Lung (tissue), 13 donors: ENCODE results near the gene EAF1. TPM values are rescaled to one million over a fixed set of nuclear protein-coding genes. Genes with fewer than 3 reads are reported as not detected.

Source experiments
- ATAC-seq: fragments of 200-7000 bp; cut with Tn5 transposase; one replicate; pipeline ENCODE4 v1.9.1; 2020; ENCODE audit warnings: moderate number of reproducible peaks; ENCODE audit not compliant: insufficient read depth, low FRiP score
- DNase-seq, 3 donors: peaks; one replicate each; pipeline ENCODE4 v3.0.0-alpha.2; 2013 to 2017
- H3K27ac ChIP-seq, 2 donors: one replicate each; pipeline ENCODE4 v1.5.1; 2013; ENCODE audit warnings: mild to moderate bottlenecking in 2 of 2, moderate library complexity in 2 of 2, control low read depth in 1 of 2, inconsistent platforms in 1 of 2, low read depth in 1 of 2, low read length in 1 of 2
- H3K27me3 ChIP-seq, 3 donors: one replicate each; pipeline ENCODE4 v1.5.1; 2013; ENCODE audit warnings: low read length in 2 of 3; ENCODE audit not compliant: control insufficient read depth in 3 of 3, insufficient read depth in 3 of 3
- H3K36me3 ChIP-seq, 4 donors: one replicate each; pipeline ENCODE4 v1.5.1; 2013; ENCODE audit warnings: low read length in 4 of 4, mild to moderate bottlenecking in 1 of 4, moderate library complexity in 1 of 4; ENCODE audit not compliant: control insufficient read depth in 4 of 4, insufficient read depth in 4 of 4
- H3K4me1 ChIP-seq, 5 donors: one replicate each; pipeline ENCODE4 v1.5.1; 2013; ENCODE audit warnings: low read length in 5 of 5, mild to moderate bottlenecking in 2 of 5, moderate library complexity in 1 of 5; ENCODE audit not compliant: control insufficient read depth in 5 of 5, insufficient read depth in 5 of 5
- H3K4me3 ChIP-seq: one replicate; pipeline ENCODE4 v1.5.1; 2013; ENCODE audit warnings: mild to moderate bottlenecking, control low read depth, moderate library complexity
- H3K9ac ChIP-seq, 2 donors: one replicate each; pipeline ENCODE4 v1.5.1; 2013; ENCODE audit warnings: low read length in 2 of 2, control low read depth in 1 of 2; ENCODE audit not compliant: insufficient read depth in 1 of 2
- H3K9me3 ChIP-seq, 4 donors: one replicate each; pipeline ENCODE4 v1.5.1; 2013; ENCODE audit warnings: low read length in 3 of 4, mild to moderate bottlenecking in 1 of 4, moderate library complexity in 1 of 4; ENCODE audit not compliant: control insufficient read depth in 4 of 4, insufficient read depth in 3 of 4
- WGBS, 2 donors: extraction: QIAGEN DNeasy Blood & Tissue Kit; methylation state at CpG; one replicate each; pipeline ENCODE4 v1.1.7; 2013; 5-methylcytosine and 5-hydroxymethylcytosine counted together
- polyA plus RNA-seq, 2 donors: library from polyadenylated mRNA; stranded (reverse); fragments of 200-250 nt; gene quantifications; one replicate each; pipeline ENCODE4 v1.2.1, GENCODE V29; 2013
- small RNA-seq: library from RNA; depleted of rRNA; stranded (forward); fragments of <200 nt; gene quantifications from one replicate; pipeline ENCODE3, GENCODE V24; 2014; ENCODE audit warnings: low replicate concordance
- total RNA-seq, 2 donors: library from RNA; depleted of rRNA in 1 of 2; stranded (reverse); fragments of >200 nt in 1 of 2; gene quantifications; one replicate each; pipeline ENCODE4 v1.2.1, GENCODE V29; 2014 to 2021
- TF ChIP-seq, protein P1 (sequence below): IDR thresholded peaks from 2 replicates; pipeline ENCODE4 v1.5.1; 2012; ENCODE audit warnings: mild to moderate bottlenecking; ENCODE audit errors: control extremely low read depth, extremely low read depth
- donor health status: control.
- donor health status: control.
- donor health status: Bipolar disorder and iron deficiency.
- donor health status: healthy.
- donor health status: DM: yes; HTN: yes; CAD: no.

Gene EAF1
- total and polyA plus RNA-seq, 4 donors: 5.5 to 25.3 (median 17.0) TPM

- H3K27me3 ChIP-seq: no peaks in the 10 kb centered on the region
- H3K36me3 ChIP-seq: no peaks in the 10 kb centered on the region
- WGBS, 2 donors: 95 to 97% methylated on average over 9 of the region's 9 CpGs
- TF ChIP-seq, protein P1, sequence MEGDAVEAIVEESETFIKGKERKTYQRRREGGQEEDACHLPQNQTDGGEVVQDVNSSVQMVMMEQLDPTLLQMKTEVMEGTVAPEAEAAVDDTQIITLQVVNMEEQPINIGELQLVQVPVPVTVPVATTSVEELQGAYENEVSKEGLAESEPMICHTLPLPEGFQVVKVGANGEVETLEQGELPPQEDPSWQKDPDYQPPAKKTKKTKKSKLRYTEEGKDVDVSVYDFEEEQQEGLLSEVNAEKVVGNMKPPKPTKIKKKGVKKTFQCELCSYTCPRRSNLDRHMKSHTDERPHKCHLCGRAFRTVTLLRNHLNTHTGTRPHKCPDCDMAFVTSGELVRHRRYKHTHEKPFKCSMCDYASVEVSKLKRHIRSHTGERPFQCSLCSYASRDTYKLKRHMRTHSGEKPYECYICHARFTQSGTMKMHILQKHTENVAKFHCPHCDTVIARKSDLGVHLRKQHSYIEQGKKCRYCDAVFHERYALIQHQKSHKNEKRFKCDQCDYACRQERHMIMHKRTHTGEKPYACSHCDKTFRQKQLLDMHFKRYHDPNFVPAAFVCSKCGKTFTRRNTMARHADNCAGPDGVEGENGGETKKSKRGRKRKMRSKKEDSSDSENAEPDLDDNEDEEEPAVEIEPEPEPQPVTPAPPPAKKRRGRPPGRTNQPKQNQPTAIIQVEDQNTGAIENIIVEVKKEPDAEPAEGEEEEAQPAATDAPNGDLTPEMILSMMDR: no peak
- H3K4me1 ChIP-seq: no peaks in the 10 kb centered on the region
- no peaks in the 10 kb centered on the region for H3K9me3 ChIP-seq
- no peak overlapping the region for H3K9ac ChIP-seq
- no peak overlapping the region for H3K4me3 ChIP-seq
- DNase-seq (no peak), ATAC-seq (no peak)
- no peak overlapping the region for H3K27ac ChIP-seq
Measured at GRCh38 chr3:15488002-15488401, 60.6 kb downstream of the EAF1 start.

DNA sequence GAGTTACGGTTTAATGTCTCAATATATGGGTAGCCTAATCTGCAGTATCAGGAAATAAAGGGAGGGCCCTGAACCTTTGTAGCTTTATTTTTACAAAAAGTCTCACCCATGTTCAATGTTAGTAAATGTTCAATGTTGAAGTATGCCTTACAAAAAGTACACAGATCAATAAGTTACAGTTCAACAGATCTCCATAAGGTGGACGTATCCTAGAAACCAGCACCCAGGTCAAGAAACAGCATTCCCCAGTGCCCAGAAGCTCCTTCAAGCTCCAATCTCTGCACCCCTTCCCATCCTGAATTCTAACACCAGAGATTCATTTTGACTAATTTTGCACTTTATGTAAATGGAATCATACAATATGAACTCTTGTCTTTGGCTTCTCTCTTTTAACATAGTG lies 62.8 kb downstream of the EAF1 start:
- H3K27me3 ChIP-seq: no peaks in the 10 kb centered on the region
- H3K4me3 ChIP-seq: no peak overlapping the region
- no peak overlapping the region for H3K9ac ChIP-seq
- H3K4me1 ChIP-seq: peaks cover 0 to 1% (median 0%) of the 10 kb centered on the region in 5 donors
- TF ChIP-seq, protein P1: no peak
- no peak overlapping the region for H3K27ac ChIP-seq
- no peak for DNase-seq
- no peaks in the 10 kb centered on the region for H3K9me3 ChIP-seq
- ATAC-seq: no peak
- 85 to 96% methylated on average over 2 of the region's 2 CpGs for WGBS, 2 donors
- no peaks in the 10 kb centered on the region for H3K36me3 ChIP-seq

- no peaks in the 10 kb centered on the region for H3K9me3 ChIP-seq
Measured at GRCh38 chr3:15491143-15491542, 63.7 kb downstream of the EAF1 start.

More at GRCh38 chr3:15491143-15491542, 63.7 kb downstream of the EAF1 start:
- no peak for DNase-seq
- no peak for ATAC-seq
- Histone ChIP-seq H3K27me3 (no peaks in the 10 kb centered on the region), H3K27ac (no peak overlapping the region), H3K4me3 (no peak overlapping the region), H3K9ac (no peak overlapping the region), H3K36me3 (no peaks in the 10 kb centered on the region), H3K4me1 (peaks cover 0 to 11% (median 0%) of the 10 kb centered on the region in 5 donors)
- WGBS, 2 donors: 96% methylated on average over 8 of the region's 8 CpGs
- TF ChIP-seq, protein P1: no peak

Small RNAs within 50 kb of the gene (small RNA-seq; reads per million reads assigned to genes)
- not detected for gene RNU6-1024P

Other genes starting within 250 kb of the EAF1 start
- gene CAPN7, start 221.4 kb upstream of the EAF1 start, total RNA-seq: 10 to 100 TPM; 42.5 to 97.1 TPM
- 10 to 100 TPM; 14.4 to 15.8 TPM for gene CAPN7, start 221.4 kb upstream of the EAF1 start, polyA plus RNA-seq
- 10 to 100 TPM; 76.2 to 76.6 TPM for gene SH3BP5, start 95.0 kb upstream of the EAF1 start, total RNA-seq
- gene SH3BP5, start 95.0 kb upstream of the EAF1 start, polyA plus RNA-seq: 10 to 100 TPM; 50.3 to 58.4 TPM
- 10 to 100 TPM; 12.3 to 35.4 TPM for gene METTL6, start 54 bp upstream of the EAF1 start, total RNA-seq
- 10 to 100 TPM in 1 of 2 donors, 1 to 10 TPM in 1; 8.6 to 14.0 TPM for gene METTL6, start 54 bp upstream of the EAF1 start, polyA plus RNA-seq
- gene COLQ, start 94.1 kb downstream of the EAF1 start, total RNA-seq: 1 to 10 TPM; 2.9 to 5.1 TPM
- 1 to 10 TPM in 1 of 2 donors, under 1 TPM in 1; 0.90 to 1.0 TPM for gene COLQ, start 94.1 kb downstream of the EAF1 start, polyA plus RNA-seq
- 10 to 100 TPM; 27.5 to 27.7 TPM for gene HACL1, start 174.0 kb downstream of the EAF1 start, total RNA-seq
- gene HACL1, start 174.0 kb downstream of the EAF1 start, polyA plus RNA-seq: 10 to 100 TPM; 14.7 to 15.6 TPM
- gene BTD, start 174.1 kb downstream of the EAF1 start, total RNA-seq: 10 to 100 TPM; 20.5 to 35.5 TPM
- 10 to 100 TPM; 14.9 to 16.8 TPM for gene BTD, start 174.1 kb downstream of the EAF1 start, polyA plus RNA-seq